DOHH2 (cell line): Measurements from ENCODE around the gene PHLPP2.

ENCODE experiments used
- H3F3A ChIP-seq: fragments of 200-600 bp; sonication (generic), shearing (Covaris generic); 2 replicates; pipeline ENCODE4 v1.6.0; 2016; ENCODE audit warnings: antibody characterized with exemption, mild to moderate bottlenecking; ENCODE audit not compliant: control insufficient read depth, insufficient read depth
- H3K27ac ChIP-seq: fragments of 200-600 bp; sonication (generic); 2 replicates; pipeline ENCODE4 v1.5.1; 2014; ENCODE audit warnings: low read depth, mild to moderate bottlenecking, low read length, moderate library complexity
- H3K27me3 ChIP-seq: fragments of 200-600 bp; sonication (generic); 2 replicates; pipeline ENCODE4 v1.6.1; 2014; ENCODE audit warnings: mild to moderate bottlenecking, low read length, mixed read lengths; ENCODE audit not compliant: control insufficient read depth
- H3K36me3 ChIP-seq: fragments of 200-600 bp; sonication (generic); 2 replicates; pipeline ENCODE4 v1.6.1; 2014; ENCODE audit warnings: mild to moderate bottlenecking, low read length, moderate library complexity, mixed read lengths; ENCODE audit not compliant: control insufficient read depth
- H3K4me1 ChIP-seq: fragments of 200-600 bp; sonication (generic); 2 replicates; pipeline ENCODE4 v1.6.1; 2014; ENCODE audit warnings: mild to moderate bottlenecking, low read length, mixed read lengths; ENCODE audit not compliant: control insufficient read depth
- H3K4me2 ChIP-seq: fragments of 200-600 bp; sonication (generic); 2 replicates; pipeline ENCODE4 v1.6.0; 2014; ENCODE audit warnings: mild to moderate bottlenecking, low read length, moderate library complexity
- H3K4me3 ChIP-seq: fragments of 200-600 bp; sonication (generic); 2 replicates; pipeline ENCODE4 v1.5.1; 2014; ENCODE audit warnings: mild to moderate bottlenecking, low read length, mixed read lengths
- H3K79me2 ChIP-seq: fragments of 200-600 bp; sonication (generic); 2 replicates; pipeline ENCODE4 v1.6.1; 2014; ENCODE audit warnings: mild to moderate bottlenecking, low read length, mixed read lengths; ENCODE audit not compliant: control insufficient read depth
- H3K9me2 ChIP-seq: fragments of 200-600 bp; sonication (generic); replicated peaks from 2 replicates; pipeline ENCODE4 v1.6.1; 2014; ENCODE audit warnings: mild to moderate bottlenecking, low read length, mixed read lengths; ENCODE audit not compliant: control insufficient read depth
- H3K9me3 ChIP-seq: fragments of 200-600 bp; sonication (generic); 2 replicates; pipeline ENCODE4 v1.6.1; 2014; ENCODE audit warnings: antibody characterized with exemption, low read length, mixed read lengths; ENCODE audit not compliant: control insufficient read depth, insufficient read depth
- H4K20me1 ChIP-seq: fragments of 200-600 bp; sonication (generic); 2 replicates; pipeline ENCODE4 v1.6.0; 2014; ENCODE audit warnings: low read depth, mild to moderate bottlenecking, antibody characterized with exemption, low read length, moderate library complexity; ENCODE audit not compliant: control insufficient read depth, insufficient read depth
- CTCF ChIP-seq: fragments of 200-600 bp; sonication (generic); IDR thresholded peaks from one replicate; pipeline ENCODE4 v1.5.1; 2014; ENCODE audit warnings: antibody characterized with exemption, mild to moderate bottlenecking, low read depth, low read length; ENCODE audit not compliant: poor library complexity, severe bottlenecking
- EZH2phosphoT487 ChIP-seq: fragments of 200-600 bp; sonication (generic); IDR thresholded peaks from 2 replicates; pipeline ENCODE4 v1.6.1; 2017; ENCODE audit warnings: borderline replicate concordance, mild to moderate bottlenecking, antibody characterized with exemption, low read length, moderate library complexity, mixed read lengths

Gene PHLPP2

GRCh38 chr16:71629278-71630016, 95.1 kb downstream of the PHLPP2 start:
- H3K4me2 ChIP-seq = no peak overlapping the region
- H3K27ac ChIP-seq = no peak overlapping the region

DNA sequence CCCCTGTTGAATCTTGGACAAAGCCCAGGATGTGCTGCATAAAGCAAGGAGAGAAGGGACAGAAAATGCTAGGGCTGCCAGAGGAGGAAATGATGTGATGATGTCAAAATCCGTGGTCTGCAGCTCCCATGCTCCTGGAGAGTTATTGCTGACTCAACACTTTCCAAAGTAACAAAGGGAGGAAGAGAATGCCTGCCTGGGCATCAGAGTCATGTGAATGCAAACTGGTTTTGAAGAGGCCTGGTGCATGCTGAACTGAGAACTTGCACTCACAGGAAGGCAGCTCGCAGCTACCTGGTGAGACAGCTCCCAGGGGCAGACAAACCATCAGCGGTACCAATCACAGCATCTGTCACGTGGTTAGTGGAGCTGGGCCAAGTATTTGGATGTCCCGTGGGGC, 95.7 kb downstream of the PHLPP2 start:
- TF ChIP-seq CTCF (no peak), EZH2phosphoT487 (no peak)
- H3K4me3 ChIP-seq = no peak overlapping the region
- peaks cover 27% of the 10 kb centered on the region for H3K27me3 ChIP-seq
- H3K9me2 ChIP-seq = no peaks in the 10 kb centered on the region
- H4K20me1 ChIP-seq = no peaks in the 10 kb centered on the region
- no peak overlapping the region for H3K4me2 ChIP-seq
- H3K79me2 ChIP-seq = no peaks in the 10 kb centered on the region
- 0 out of 2 replicates have a peak, but pooled peaks cover 3% of the 10 kb centered on the region for H3K4me1 ChIP-seq
- no peaks in the 10 kb centered on the region for H3K9me3 ChIP-seq
- no peaks in the 10 kb centered on the region for H3K36me3 ChIP-seq
- H3F3A ChIP-seq = no peaks in the 10 kb centered on the region
- H3K27ac ChIP-seq = no peak overlapping the region

More at GRCh38 chr16:71629278-71630016, 95.1 kb downstream of the PHLPP2 start:
- H3K4me1 ChIP-seq = 0 out of 2 replicates have a peak, but pooled peaks cover 3% of the 10 kb centered on the region
- H4K20me1 ChIP-seq = no peaks in the 10 kb centered on the region
- no peaks in the 10 kb centered on the region for H3K9me2 ChIP-seq
- H3K9me3 ChIP-seq = no peaks in the 10 kb centered on the region
- no peaks in the 10 kb centered on the region for H3K36me3 ChIP-seq
- TF ChIP-seq CTCF = no peak
- no peak for TF ChIP-seq EZH2phosphoT487
- H3K79me2 ChIP-seq = no peaks in the 10 kb centered on the region
- no peaks in the 10 kb centered on the region for H3F3A ChIP-seq
- H3K27me3 ChIP-seq = peaks cover 23% of the 10 kb centered on the region
- no peak overlapping the region for H3K4me3 ChIP-seq

DNA sequence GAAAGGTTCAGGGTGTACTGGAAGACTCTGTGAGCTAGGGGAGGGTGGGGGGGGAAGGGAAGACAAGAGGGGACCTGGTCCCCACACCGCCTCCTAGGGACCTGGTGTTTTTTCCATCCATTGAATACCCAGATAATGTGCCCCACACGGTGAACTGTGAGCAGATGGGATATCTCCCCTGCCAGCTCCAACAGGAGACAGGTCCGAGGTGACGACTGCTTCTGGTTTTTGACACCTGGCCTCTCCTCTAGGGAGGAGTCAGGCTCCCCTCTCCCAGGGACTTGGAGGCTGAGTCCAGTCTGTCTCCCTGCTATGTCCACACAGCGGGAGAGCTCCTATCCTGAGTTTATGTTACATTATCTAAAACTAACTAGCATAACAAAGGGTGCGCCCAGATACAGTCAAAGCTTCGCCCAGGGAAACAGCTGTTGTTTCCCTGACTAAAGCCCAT, 96.7 kb downstream of the PHLPP2 start:
- Histone ChIP-seq H3K4me1 (0 out of 2 replicates have a peak, but pooled peaks cover 3% of the 10 kb centered on the region), H3K4me2 (no peak overlapping the region), H3K9me2 (no peaks in the 10 kb centered on the region), H3K4me3 (no peak overlapping the region), H3K9me3 (no peaks in the 10 kb centered on the region), H3K27ac (no peak overlapping the region), H3F3A (no peaks in the 10 kb centered on the region), H3K79me2 (no peaks in the 10 kb centered on the region), H3K36me3 (no peaks in the 10 kb centered on the region), H4K20me1 (no peaks in the 10 kb centered on the region), H3K27me3 (peaks cover 31% of the 10 kb centered on the region)
- TF ChIP-seq EZH2phosphoT487 (no peak), CTCF (no peak)
